Activated CD8-positive, alpha-beta memory T cell treated with anti-CD3 and anti-CD28 coated beads, Interleukin-2, amount 10 ng/mL, durations not matched to agents 7 days and 5 days (primary cell): Measurements from ENCODE around the gene ADAMTSL3. TPM values are rescaled to one million over a fixed set of nuclear protein-coding genes. Genes with fewer than 3 reads are reported as not detected.

Experiments
- ATAC-seq: fragments of 150-1000 bp; cut with Tn5 transposase; one replicate; pipeline ENCODE4 v1.10.0; 2021; ENCODE audit warnings: moderate library complexity
- CTCF ChIA-PET: fragments of 350-600 bp; sonication (Branson Sonifier 250); formaldehyde crosslinking; loops from one replicate; lab custom pipeline; 2021; ENCODE audit warnings: antibody characterized with exemption; lab: Charles Lee
- DNase-seq: peaks from one replicate; pipeline ENCODE4 v3.0.0-alpha.2; 2020
- H3K27ac Mint-ChIP-seq: one replicate; pipeline ENCODE4 v1.8.0; 2021; ENCODE audit warnings: mild to moderate bottlenecking, mixed read lengths
- H3K27me3 Mint-ChIP-seq: one replicate; pipeline ENCODE4 v1.8.0; 2021; ENCODE audit warnings: mixed read lengths
- H3K36me3 Mint-ChIP-seq: one replicate; pipeline ENCODE4 v1.8.0; 2021; ENCODE audit warnings: mild to moderate bottlenecking, mixed read lengths
- H3K4me1 Mint-ChIP-seq: one replicate; pipeline ENCODE4 v1.8.0; 2021; ENCODE audit warnings: mixed read lengths
- H3K4me3 Mint-ChIP-seq: one replicate; pipeline ENCODE4 v1.8.0; 2021; ENCODE audit warnings: mild to moderate bottlenecking, moderate library complexity, mixed read lengths
- H3K9me3 Mint-ChIP-seq: one replicate; pipeline ENCODE4 v1.8.0; 2022; ENCODE audit warnings: low read depth, mixed read lengths
- total RNA-seq, 2 experiments: library from RNA; stranded (reverse); gene quantifications; one replicate each; pipeline ENCODE4 v1.2.3, GENCODE V29; 2021

The ADAMTSL3 gene
- total RNA-seq, 2 experiments from 2014 or later: not detected

DNA sequence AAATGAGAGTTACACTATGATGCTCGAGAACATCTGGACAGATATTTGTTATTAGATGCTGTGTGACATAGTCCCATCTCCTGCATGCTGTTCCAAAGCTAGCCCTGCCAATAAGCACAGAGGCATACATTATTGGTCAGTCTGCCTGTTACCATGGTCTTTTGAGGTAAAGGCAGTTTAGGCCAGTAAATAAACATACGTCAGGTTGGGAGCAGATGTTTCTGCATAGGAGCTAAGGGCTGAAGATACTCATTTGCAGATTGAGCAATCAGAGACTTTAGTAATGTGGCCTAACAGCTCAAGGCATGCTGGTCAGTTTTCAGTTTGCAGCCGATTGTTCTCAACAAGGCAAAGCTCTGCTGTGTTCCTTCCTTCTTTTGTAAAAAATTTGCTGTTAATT is 192.9 kb downstream of the ADAMTSL3 start:
- ATAC-seq: no peak
- Mint-ChIP-seq H3K36me3 (no peaks in the 10 kb centered on the region), H3K4me1 (no peaks in the 10 kb centered on the region), H3K27ac (no peak overlapping the region), H3K27me3 (no peaks in the 10 kb centered on the region), H3K4me3 (no peak overlapping the region), H3K9me3 (peaks cover 2% of the 10 kb centered on the region)
- CTCF ChIA-PET: no interaction called here
- DNase-seq: no peak

- Mint-ChIP-seq H3K9me3 (no peaks in the 10 kb centered on the region), H3K27me3 (no peaks in the 10 kb centered on the region), H3K4me3 (no peak overlapping the region), H3K27ac (no peak overlapping the region), H3K36me3 (no peaks in the 10 kb centered on the region), H3K4me1 (no peaks in the 10 kb centered on the region)
- CTCF ChIA-PET: no interaction called here
- no peak for DNase-seq
- no peak for ATAC-seq
These were observed 194.6 kb downstream of the ADAMTSL3 start for GRCh38 chr15:83848315-83849050.

GRCh38 chr15:83850015-83850414 is 196.1 kb downstream of the ADAMTSL3 start:
- H3K4me3 Mint-ChIP-seq: no peak overlapping the region
- peaks cover 3% of the 10 kb centered on the region for H3K4me1 Mint-ChIP-seq
- CTCF ChIA-PET: no interaction called here
- peaks cover 1% of the 10 kb centered on the region for H3K9me3 Mint-ChIP-seq
- ATAC-seq (no peak), DNase-seq (no peak)
- no peak overlapping the region for H3K27ac Mint-ChIP-seq
- H3K27me3 Mint-ChIP-seq: no peaks in the 10 kb centered on the region
- no peaks in the 10 kb centered on the region for H3K36me3 Mint-ChIP-seq

- Mint-ChIP-seq H3K27ac (no peak overlapping the region), H3K4me1 (peaks cover 3% of the 10 kb centered on the region), H3K36me3 (no peaks in the 10 kb centered on the region), H3K27me3 (no peaks in the 10 kb centered on the region), H3K4me3 (no peak overlapping the region), H3K9me3 (peaks cover 1% of the 10 kb centered on the region)
- CTCF ChIA-PET: no interaction called here
- no peak for ATAC-seq
- no peak for DNase-seq
These were observed 196.8 kb downstream of the ADAMTSL3 start for GRCh38 chr15:83850501-83851245.

DNA sequence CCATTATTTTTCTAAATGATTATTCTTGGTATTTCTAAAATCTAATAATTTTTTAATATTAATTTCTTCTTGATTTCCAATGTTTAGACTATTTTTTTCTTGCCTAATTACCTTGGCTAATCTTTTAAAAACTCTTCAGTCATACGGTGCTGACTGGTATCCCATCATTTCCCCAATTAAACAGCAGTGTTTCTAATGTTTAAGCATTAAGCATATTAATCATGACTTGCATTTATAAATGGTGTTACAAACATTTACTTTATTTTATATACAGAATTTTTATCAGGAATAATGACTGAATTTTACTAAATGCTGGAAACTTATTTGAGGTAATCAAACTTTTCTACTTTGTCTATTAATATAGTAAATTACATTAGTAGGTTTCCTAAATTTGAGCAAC is 199.3 kb downstream of the ADAMTSL3 start:
- ATAC-seq: no peak

GRCh38 chr15:83854321-83854720 is 200.4 kb downstream of the ADAMTSL3 start:
- peaks cover 1% of the 10 kb centered on the region for H3K9me3 Mint-ChIP-seq
- no peak overlapping the region for H3K27ac Mint-ChIP-seq
- H3K4me1 Mint-ChIP-seq: peaks cover 3% of the 10 kb centered on the region
- no peak overlapping the region for H3K4me3 Mint-ChIP-seq
- H3K27me3 Mint-ChIP-seq: no peaks in the 10 kb centered on the region
- H3K36me3 Mint-ChIP-seq: no peaks in the 10 kb centered on the region
- CTCF ChIA-PET: no interaction called here
- DNase-seq (no peak), ATAC-seq (no peak)

More for the DNA sequence above, 199.3 kb downstream of the ADAMTSL3 start:
- CTCF ChIA-PET: no interaction called here
- no peaks in the 10 kb centered on the region for H3K36me3 Mint-ChIP-seq
- H3K27me3 Mint-ChIP-seq: no peaks in the 10 kb centered on the region
- H3K4me3 Mint-ChIP-seq: no peak overlapping the region
- peaks cover 1% of the 10 kb centered on the region for H3K9me3 Mint-ChIP-seq
- DNase-seq: no peak
- H3K4me1 Mint-ChIP-seq: peaks cover 3% of the 10 kb centered on the region
- no peak overlapping the region for H3K27ac Mint-ChIP-seq

- DNase-seq: no peak
- Mint-ChIP-seq H3K27me3 (no peaks in the 10 kb centered on the region), H3K4me1 (peaks cover 3% of the 10 kb centered on the region), H3K27ac (no peak overlapping the region), H3K4me3 (no peak overlapping the region), H3K9me3 (peaks cover 1% of the 10 kb centered on the region), H3K36me3 (no peaks in the 10 kb centered on the region)
- CTCF ChIA-PET: no interaction called here
- ATAC-seq: no peak
These were observed 201.2 kb downstream of the ADAMTSL3 start for GRCh38 chr15:83854950-83855707.

DNA sequence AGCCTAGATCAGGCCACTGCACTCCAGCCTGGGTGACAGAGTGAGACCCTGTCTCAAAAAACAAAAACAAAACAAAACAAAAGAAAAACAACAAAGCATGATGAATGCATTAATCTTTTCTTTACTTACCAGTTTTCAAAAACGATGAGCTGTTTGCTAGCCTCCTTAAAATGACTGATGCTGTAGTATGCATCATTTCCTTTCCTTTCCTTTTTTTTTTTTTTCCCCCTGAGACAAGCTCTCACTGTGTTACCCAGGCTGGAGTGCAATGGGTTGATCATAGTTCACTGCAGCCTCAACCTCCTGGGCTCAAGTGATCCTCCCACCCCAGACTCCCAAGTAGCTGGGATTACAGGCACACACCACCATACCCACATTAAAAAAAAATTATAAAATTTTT is 202.0 kb downstream of the ADAMTSL3 start:
- Mint-ChIP-seq H3K27ac (no peak overlapping the region), H3K9me3 (peaks cover 1% of the 10 kb centered on the region), H3K4me3 (no peak overlapping the region), H3K36me3 (no peaks in the 10 kb centered on the region), H3K4me1 (peaks cover 3% of the 10 kb centered on the region), H3K27me3 (no peaks in the 10 kb centered on the region)
- DNase-seq: no peak
- no peak for ATAC-seq
- CTCF ChIA-PET: no interaction called here

- no peak overlapping the region for H3K4me3 Mint-ChIP-seq
- no peak for DNase-seq
- H3K36me3 Mint-ChIP-seq: no peaks in the 10 kb centered on the region
- peaks cover 3% of the 10 kb centered on the region for H3K4me1 Mint-ChIP-seq
- H3K27ac Mint-ChIP-seq: no peak overlapping the region
- CTCF ChIA-PET: no interaction called here
- no peak for ATAC-seq
- H3K9me3 Mint-ChIP-seq: peaks cover 1% of the 10 kb centered on the region
- H3K27me3 Mint-ChIP-seq: no peaks in the 10 kb centered on the region
These were observed 205.0 kb downstream of the ADAMTSL3 start for GRCh38 chr15:83858820-83859505.

DNA sequence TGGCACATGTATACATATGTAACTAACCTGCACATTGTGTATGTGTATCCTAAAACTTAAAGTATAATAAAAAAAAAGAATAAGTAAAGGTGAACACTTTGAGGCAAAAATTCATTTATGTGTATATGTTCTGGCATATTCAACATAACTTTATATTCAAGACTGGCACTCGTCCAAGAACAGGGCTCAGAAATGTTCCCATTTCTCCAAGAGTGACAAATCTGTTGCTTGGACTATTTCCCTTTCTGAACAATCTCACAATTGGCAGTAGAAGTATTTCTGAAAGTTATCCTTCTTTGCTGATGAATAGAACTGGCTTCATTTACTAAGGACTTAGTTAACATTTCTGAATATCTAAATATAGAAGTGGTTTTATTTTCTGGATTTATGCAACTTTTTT is 212.8 kb downstream of the ADAMTSL3 start:
- no peaks in the 10 kb centered on the region for H3K9me3 Mint-ChIP-seq
- no peak overlapping the region for H3K27ac Mint-ChIP-seq
- H3K27me3 Mint-ChIP-seq: no peaks in the 10 kb centered on the region
- ATAC-seq (no peak), DNase-seq (no peak)
- CTCF ChIA-PET: no interaction called here
- no peaks in the 10 kb centered on the region for H3K4me1 Mint-ChIP-seq
- no peaks in the 10 kb centered on the region for H3K36me3 Mint-ChIP-seq
- H3K4me3 Mint-ChIP-seq: no peak overlapping the region

DNA sequence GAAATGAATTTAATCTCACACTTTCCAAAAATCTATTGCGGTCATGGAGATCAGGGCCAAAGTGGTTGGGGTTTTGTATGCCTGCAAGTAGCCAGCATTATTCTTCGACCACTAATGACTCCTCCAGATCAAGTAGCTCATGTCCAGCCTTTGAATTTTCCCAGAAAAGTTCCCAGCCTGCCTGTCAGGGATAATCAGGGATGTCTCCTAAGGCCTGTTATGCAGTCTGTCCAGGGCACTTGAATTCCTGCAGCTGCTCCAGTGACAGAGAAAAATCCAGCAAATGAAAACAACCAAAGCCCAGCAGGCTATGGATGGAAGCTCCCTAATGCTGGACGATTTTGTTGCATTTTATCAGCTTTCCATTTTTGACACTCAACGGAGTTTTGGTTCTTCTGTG is 215.4 kb downstream of the ADAMTSL3 start:
- DNase-seq (no peak), ATAC-seq (no peak)
- no peaks in the 10 kb centered on the region for H3K27me3 Mint-ChIP-seq
- H3K9me3 Mint-ChIP-seq: no peaks in the 10 kb centered on the region
- no peaks in the 10 kb centered on the region for H3K36me3 Mint-ChIP-seq
- H3K27ac Mint-ChIP-seq: no peak overlapping the region
- CTCF ChIA-PET: no interaction called here
- H3K4me1 Mint-ChIP-seq: no peaks in the 10 kb centered on the region
- H3K4me3 Mint-ChIP-seq: no peak overlapping the region

DNA sequence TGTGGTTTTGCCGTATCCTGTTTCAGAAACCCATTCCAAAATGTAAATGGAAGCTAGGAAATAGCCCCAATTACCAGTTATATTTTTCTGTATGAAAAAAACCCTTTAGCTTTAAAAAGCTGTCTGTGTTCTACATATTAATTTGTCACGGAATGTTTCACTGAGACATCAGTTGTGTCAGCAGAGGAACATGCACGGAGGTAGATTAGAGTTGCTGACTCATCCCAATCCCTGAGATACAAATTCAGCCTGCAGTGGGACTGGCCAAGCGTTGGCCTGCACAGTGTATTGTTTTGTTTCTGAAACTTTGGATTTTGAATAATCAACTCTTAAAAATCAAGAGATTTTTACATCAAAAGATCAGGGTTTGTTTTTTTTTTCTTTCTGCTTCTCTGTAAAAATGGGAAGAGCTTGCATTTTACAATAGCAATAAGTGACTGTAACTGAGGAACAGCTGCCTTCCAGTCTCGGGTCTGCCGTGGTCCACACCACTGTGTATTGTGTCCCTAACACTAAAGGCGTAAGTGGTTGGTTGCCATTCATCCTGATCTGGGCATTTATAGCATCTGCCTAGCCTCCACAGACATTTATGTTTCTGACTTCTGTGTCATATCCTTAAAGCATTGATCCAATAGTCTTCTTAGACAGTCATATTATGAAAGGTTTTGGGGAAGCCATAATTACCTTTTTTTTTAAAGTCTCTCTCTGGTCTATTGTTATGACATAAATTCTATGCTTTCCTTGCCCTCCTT is 218.1 kb downstream of the ADAMTSL3 start:
- no peak for DNase-seq
- ATAC-seq: no peak
- Mint-ChIP-seq H3K4me1 (no peaks in the 10 kb centered on the region), H3K36me3 (no peaks in the 10 kb centered on the region), H3K9me3 (no peaks in the 10 kb centered on the region), H3K27me3 (no peaks in the 10 kb centered on the region), H3K4me3 (no peak overlapping the region), H3K27ac (no peak overlapping the region)
- CTCF ChIA-PET: interaction anchor here (0.6 kb wide), 1 partner anchor 244 kb away, joined by 3 read pairs; no protein-coding TSS in a partner anchor

DNA sequence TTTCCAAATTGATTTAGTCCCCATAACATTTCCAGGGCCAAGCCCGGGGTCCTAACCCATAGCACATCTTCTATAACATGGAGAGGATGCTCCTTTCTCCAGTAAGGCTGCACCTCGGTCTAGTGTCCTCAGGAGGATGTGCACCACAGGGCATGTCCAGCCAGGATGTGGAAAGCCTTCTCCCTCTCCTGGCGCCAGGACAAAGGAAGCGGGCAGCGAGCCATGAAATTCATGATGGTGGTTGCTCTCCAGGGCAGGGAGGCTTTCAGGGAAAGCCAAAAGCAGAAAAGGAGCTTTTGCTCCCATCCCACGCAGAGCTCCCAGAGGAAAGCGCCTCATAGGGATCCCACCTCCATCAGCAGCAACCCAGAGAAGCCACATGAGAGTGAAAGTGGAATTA is 220.0 kb downstream of the ADAMTSL3 start:
- CTCF ChIA-PET: no interaction called here
- ATAC-seq: no peak
- no peaks in the 10 kb centered on the region for H3K9me3 Mint-ChIP-seq
- DNase-seq: no peak
- no peaks in the 10 kb centered on the region for H3K4me1 Mint-ChIP-seq
- no peaks in the 10 kb centered on the region for H3K36me3 Mint-ChIP-seq
- H3K27me3 Mint-ChIP-seq: no peaks in the 10 kb centered on the region
- no peak overlapping the region for H3K4me3 Mint-ChIP-seq
- no peak overlapping the region for H3K27ac Mint-ChIP-seq
